ENCODE data around the gene C5orf46. TPM values are rescaled to one million over a fixed set of nuclear protein-coding genes. Genes with fewer than 3 reads are reported as not detected.

Gene C5orf46
- total and polyA plus RNA-seq, 2 of the 13 experiments (the other 11 are each of a cell fraction or from before 2014, with no cell fraction given): not detected

DNA sequence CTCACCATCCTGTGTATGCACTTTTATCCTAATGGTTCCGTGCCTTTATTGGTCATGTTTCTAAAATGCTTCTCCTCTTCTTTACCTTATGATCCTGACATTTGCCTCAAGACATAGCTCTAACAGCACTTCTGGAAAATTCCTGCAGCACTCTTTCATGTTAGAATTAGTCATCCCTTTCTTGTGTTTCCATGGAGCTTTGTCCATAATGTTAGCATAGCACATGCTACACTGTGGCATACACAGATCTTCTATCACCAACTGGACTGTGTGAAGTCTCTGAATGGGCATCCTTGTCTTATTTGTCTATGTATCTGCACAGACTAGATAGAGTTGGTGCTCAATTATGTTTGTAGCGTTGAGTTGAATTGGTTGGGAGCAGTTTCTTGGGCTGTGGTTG, 25.9 kb downstream of the C5orf46 start (continued):
- TF ChIP-seq NFYC (CRISPR knock-in tag; IDR thresholded peaks at IDR 0.05): no peak
- no peak for TF ChIP-seq ZNF232 (CRISPR knock-in tag; IDR thresholded peaks at IDR 0.05; ENCODE audit: borderline replicate concordance)

- FAIRE-seq: no peak
- H2AFZ ChIP-seq (ENCODE audit: low read length): no peak overlapping the region
- ChIA-PET POLR2A (no interaction called here), CTCF (ENCODE audit: low intra/inter-chr PET ratio, low total read pairs) (no interaction called here)
- intact Hi-C loops (cut with micrococcal nuclease; ENCODE audit: unreplicated experiment): no loop called here
- H3K9ac ChIP-seq (ENCODE audit: insufficient read depth, low read depth, low read length): no peak overlapping the region
- WGBS (ENCODE audit: low lambda C conversion rate): 26% methylated on average over 3 of the region's 3 CpGs
- no peaks in the 10 kb centered on the region for H4K20me1 ChIP-seq (ENCODE audit: insufficient read depth, low read length)
- H3K36me3 ChIP-seq (replicated peaks in 1 of 2; ENCODE audit: control insufficient read depth in 1 of 2, insufficient read depth in 2 of 2, low read length in 2 of 2): no peaks in the 10 kb centered on the region
- H3K27me3 ChIP-seq (ENCODE audit: control insufficient read depth in 1 of 2, insufficient read depth in 2 of 2, low read length in 2 of 2): no peaks in the 10 kb centered on the region; a peak in 1 of 5 replicates
- no peak overlapping the region for H3K4me3 ChIP-seq (replicated peaks in 1 of 3; ENCODE audit: insufficient read depth in 1 of 3, low read depth in 2 of 3, low read length in 3 of 3)
- no TSS peak for BruUV-seq (replicated peaks)
- no peak overlapping the region for H3K4me2 ChIP-seq (ENCODE audit: low read depth, low read length)
- no peak for DNase-seq (ENCODE audit: low spot score)
- no peaks in the 10 kb centered on the region for H3K9me3 ChIP-seq (ENCODE audit: low read length)
- no peak for ATAC-seq
- H3K79me2 ChIP-seq (ENCODE audit: insufficient read depth, low read length): no peaks in the 10 kb centered on the region
- in situ Hi-C loops (cut with HindIII; ENCODE audit: extremely low pct_ligation_motif_present, low pct_unique_long_range_greater_than_20kb): no loop called here
- H3K27ac ChIP-seq (ENCODE audit: extremely low read length, insufficient read depth, low read length): no peak overlapping the region
- no peaks in the 10 kb centered on the region for H3K4me1 ChIP-seq (ENCODE audit: insufficient read depth, low read length)
- no peak for TF ChIP-seq ZNF296 (CRISPR knock-in tag; conservative IDR thresholded peaks at IDR 0.05)
- TF ChIP-seq ZNF773 (CRISPR knock-in tag; IDR thresholded peaks at IDR 0.05; ENCODE audit: borderline replicate concordance): no peak
- TF ChIP-seq ZFP62 (CRISPR knock-in tag; IDR thresholded peaks at IDR 0.05): no peak
- no peak for TF ChIP-seq ZNF362 (CRISPR knock-in tag; IDR thresholded peaks at IDR 0.05; ENCODE audit: borderline replicate concordance)
- no peak for TF ChIP-seq SAFB2 (CRISPR knock-in tag; IDR thresholded peaks at IDR 0.05; ENCODE audit: borderline replicate concordance, low read depth)
- TF ChIP-seq, protein P1, sequence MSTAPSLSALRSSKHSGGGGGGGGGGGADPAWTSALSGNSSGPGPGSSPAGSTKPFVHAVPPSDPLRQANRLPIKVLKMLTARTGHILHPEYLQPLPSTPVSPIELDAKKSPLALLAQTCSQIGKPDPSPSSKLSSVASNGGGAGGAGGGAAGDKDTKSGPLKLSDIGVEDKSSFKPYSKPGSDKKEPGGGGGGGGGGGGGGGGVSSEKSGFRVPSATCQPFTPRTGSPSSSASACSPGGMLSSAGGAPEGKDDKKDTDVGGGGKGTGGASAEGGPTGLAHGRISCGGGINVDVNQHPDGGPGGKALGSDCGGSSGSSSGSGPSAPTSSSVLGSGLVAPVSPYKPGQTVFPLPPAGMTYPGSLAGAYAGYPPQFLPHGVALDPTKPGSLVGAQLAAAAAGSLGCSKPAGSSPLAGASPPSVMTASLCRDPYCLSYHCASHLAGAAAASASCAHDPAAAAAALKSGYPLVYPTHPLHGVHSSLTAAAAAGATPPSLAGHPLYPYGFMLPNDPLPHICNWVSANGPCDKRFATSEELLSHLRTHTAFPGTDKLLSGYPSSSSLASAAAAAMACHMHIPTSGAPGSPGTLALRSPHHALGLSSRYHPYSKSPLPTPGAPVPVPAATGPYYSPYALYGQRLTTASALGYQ (CRISPR knock-in tag; IDR thresholded peaks at IDR 0.05): no peak
- TF ChIP-seq NFKBIZ (CRISPR knock-in tag; IDR thresholded peaks at IDR 0.05): no peak
- no peak for TF ChIP-seq YEATS4 (CRISPR knock-in tag; IDR thresholded peaks at IDR 0.05; ENCODE audit: borderline replicate concordance)
- no peak for TF ChIP-seq JUND (CRISPR knock-in tag; IDR thresholded peaks at IDR 0.05)
- no peak for TF ChIP-seq SMYD3 (CRISPR knock-in tag; IDR thresholded peaks at IDR 0.05)
- TF ChIP-seq POLR2AphosphoS2 (IDR thresholded peaks at IDR 0.05; ENCODE audit: low read depth, low read length): no peak
- no peak for TF ChIP-seq ZSCAN12 (CRISPR knock-in tag; IDR thresholded peaks at IDR 0.05)
- no peak for TF ChIP-seq ATAD3A (CRISPR knock-in tag; IDR thresholded peaks at IDR 0.05)
- TF ChIP-seq HNRNPH1 (optimal IDR thresholded peaks at IDR 0.05; ENCODE audit: low read depth, low read length): no peak
- TF ChIP-seq, protein P2, sequence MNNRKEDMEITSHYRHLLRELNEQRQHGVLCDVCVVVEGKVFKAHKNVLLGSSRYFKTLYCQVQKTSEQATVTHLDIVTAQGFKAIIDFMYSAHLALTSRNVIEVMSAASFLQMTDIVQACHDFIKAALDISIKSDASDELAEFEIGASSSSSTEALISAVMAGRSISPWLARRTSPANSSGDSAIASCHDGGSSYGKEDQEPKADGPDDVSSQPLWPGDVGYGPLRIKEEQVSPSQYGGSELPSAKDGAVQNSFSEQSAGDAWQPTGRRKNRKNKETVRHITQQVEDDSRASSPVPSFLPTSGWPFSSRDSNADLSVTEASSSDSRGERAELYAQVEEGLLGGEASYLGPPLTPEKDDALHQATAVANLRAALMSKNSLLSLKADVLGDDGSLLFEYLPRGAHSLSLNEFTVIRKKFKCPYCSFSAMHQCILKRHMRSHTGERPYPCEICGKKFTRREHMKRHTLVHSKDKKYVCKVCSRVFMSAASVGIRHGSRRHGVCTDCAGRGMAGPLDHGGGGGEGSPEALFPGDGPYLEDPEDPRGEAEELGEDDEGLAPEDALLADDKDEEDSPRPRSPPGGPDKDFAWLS (CRISPR knock-in tag; IDR thresholded peaks at IDR 0.05; ENCODE audit: borderline replicate concordance): no peak
- no peak for TF ChIP-seq ZNF331 (CRISPR knock-in tag; IDR thresholded peaks at IDR 0.05)
- TF ChIP-seq, protein P3, sequence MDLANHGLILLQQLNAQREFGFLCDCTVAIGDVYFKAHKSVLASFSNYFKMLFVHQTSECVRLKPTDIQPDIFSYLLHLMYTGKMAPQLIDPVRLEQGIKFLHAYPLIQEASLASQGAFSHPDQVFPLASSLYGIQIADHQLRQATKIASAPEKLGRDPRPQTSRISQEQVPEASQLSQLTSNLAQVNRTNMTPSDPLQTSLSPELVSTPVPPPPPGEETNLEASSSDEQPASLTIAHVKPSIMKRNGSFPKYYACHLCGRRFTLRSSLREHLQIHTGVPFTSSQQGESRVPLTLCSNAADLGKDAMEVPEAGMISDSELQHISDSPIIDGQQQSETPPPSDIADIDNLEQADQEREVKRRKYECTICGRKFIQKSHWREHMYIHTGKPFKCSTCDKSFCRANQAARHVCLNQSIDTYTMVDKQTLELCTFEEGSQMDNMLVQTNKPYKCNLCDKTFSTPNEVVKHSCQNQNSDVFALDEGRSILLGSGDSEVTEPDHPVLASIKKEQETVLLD (CRISPR knock-in tag; IDR thresholded peaks at IDR 0.05; ENCODE audit: low read depth): no peak
These were observed 26.6 kb downstream of the C5orf46 start for GRCh38 chr5:147879784-147880183.

Data from HepG2 (cell line).